SK-N-SH treated with all-trans-retinoic acid at 6 μM for 48 hours (cell line): Measurements from ENCODE around the gene ARFRP1.

Experiments used
- ATAC-seq: fragments of 200-7000 bp; cut with Tn5 transposase; 3 replicates; pipeline ENCODE4 v1.9.1; 2020; ENCODE audit warnings: mild to moderate bottlenecking, moderate library complexity
- ARNTL ChIP-seq: fragments of 450-650 bp; formaldehyde crosslinking; IDR thresholded peaks from 2 replicates; pipeline ENCODE4 v1.5.0; 2020; ENCODE audit warnings: low read depth, mild to moderate bottlenecking, moderate library complexity, borderline replicate concordance
- BACH2 ChIP-seq: fragments of 250-450 bp; sonication (Bioruptor Pico); IDR thresholded peaks from 2 replicates; pipeline ENCODE4 v1.9.0; 2021; ENCODE audit warnings: mild to moderate bottlenecking, borderline replicate concordance
- CSDC2 ChIP-seq: fragments of 250-450 bp; sonication (Bioruptor Pico); IDR thresholded peaks from 2 replicates; pipeline ENCODE4 v1.5.0; 2020; ENCODE audit warnings: mild to moderate bottlenecking, moderate library complexity
- ESRRG ChIP-seq: fragments of 250-450 bp; sonication (Bioruptor Pico); IDR thresholded peaks from 2 replicates; pipeline ENCODE4 v1.6.1; 2021; ENCODE audit warnings: mild to moderate bottlenecking
- GLIS3 ChIP-seq: fragments of 250-450 bp; sonication (Bioruptor Pico); IDR thresholded peaks from 2 replicates; pipeline ENCODE4 v1.5.0; 2020; ENCODE audit warnings: mild to moderate bottlenecking, moderate library complexity
- ISL1 ChIP-seq: fragments of 250-450 bp; sonication (Bioruptor Pico); IDR thresholded peaks from 2 replicates; pipeline ENCODE4 v2.1.2; 2022; ENCODE audit warnings: mild to moderate bottlenecking, moderate library complexity
- POU6F1 ChIP-seq: fragments of 250-450 bp; sonication (Bioruptor Pico); IDR thresholded peaks from 2 replicates; pipeline ENCODE4 v1.8.0; 2021; ENCODE audit warnings: low read depth, mild to moderate bottlenecking, moderate library complexity, borderline replicate concordance
- PPARA ChIP-seq: fragments of 250-450 bp; sonication (Bioruptor Pico); IDR thresholded peaks from 2 replicates; pipeline ENCODE4 v1.5.0; 2020; ENCODE audit warnings: mild to moderate bottlenecking, borderline replicate concordance
- RARB ChIP-seq: fragments of 250-450 bp; sonication (Bioruptor Pico); IDR thresholded peaks from 2 replicates; pipeline ENCODE4 v1.8.0; 2021; ENCODE audit warnings: mild to moderate bottlenecking, moderate library complexity
- SNAI2 ChIP-seq: fragments of 250-450 bp; sonication (Bioruptor Pico); IDR thresholded peaks from 2 replicates; pipeline ENCODE4 v1.5.0; 2020; ENCODE audit warnings: mild to moderate bottlenecking, moderate library complexity
- TCF4 ChIP-seq: fragments of 250-450 bp; sonication (Bioruptor Pico); IDR thresholded peaks from 2 replicates; pipeline ENCODE4 v1.8.0; 2021; ENCODE audit warnings: mild to moderate bottlenecking, moderate library complexity, borderline replicate concordance
- TOX ChIP-seq: fragments of 250-450 bp; sonication (Bioruptor Pico); IDR thresholded peaks from 2 replicates; pipeline ENCODE4 v1.8.0; 2021; ENCODE audit warnings: mild to moderate bottlenecking, moderate library complexity, borderline replicate concordance
- ZC3H10 ChIP-seq: fragments of 250-450 bp; sonication (Bioruptor Pico); IDR thresholded peaks from 2 replicates; pipeline ENCODE4 v1.5.1; 2021; ENCODE audit warnings: mild to moderate bottlenecking, moderate library complexity
- ZFP3 ChIP-seq: fragments of 250-450 bp; sonication (Bioruptor Pico); IDR thresholded peaks from 2 replicates; pipeline ENCODE4 v1.5.0; 2020; ENCODE audit warnings: mild to moderate bottlenecking, moderate library complexity
- ZFP30 ChIP-seq: fragments of 450-650 bp; formaldehyde crosslinking; IDR thresholded peaks from 2 replicates; pipeline ENCODE4 v1.5.0; 2022; ENCODE audit warnings: mild to moderate bottlenecking, moderate library complexity
- ZNF565 ChIP-seq: fragments of 450-650 bp; formaldehyde crosslinking; conservative IDR thresholded peaks from 2 replicates; pipeline ENCODE4 v1.5.0; 2020; ENCODE audit warnings: low read depth, mild to moderate bottlenecking, moderate library complexity
- ZNF70 ChIP-seq: fragments of 450-650 bp; formaldehyde crosslinking; IDR thresholded peaks from 2 replicates; pipeline ENCODE4 v1.5.0; 2020; ENCODE audit warnings: mild to moderate bottlenecking, moderate library complexity
- TF ChIP-seq, protein P1 (sequence below): fragments of 250-450 bp; sonication (Bioruptor Pico); IDR thresholded peaks from 2 replicates; pipeline ENCODE4 v1.8.0; 2020; ENCODE audit warnings: mild to moderate bottlenecking, moderate library complexity, borderline replicate concordance
- TF ChIP-seq, protein P2 (sequence below): fragments of 250-450 bp; sonication (Bioruptor Pico); IDR thresholded peaks from 2 replicates; pipeline ENCODE4 v1.5.0; 2020; ENCODE audit warnings: mild to moderate bottlenecking, moderate library complexity

ARFRP1 gene

GRCh38 chr20:63754008-63754407 is 46.2 kb upstream of the ARFRP1 start (continued):
- TF ChIP-seq, protein P1, sequence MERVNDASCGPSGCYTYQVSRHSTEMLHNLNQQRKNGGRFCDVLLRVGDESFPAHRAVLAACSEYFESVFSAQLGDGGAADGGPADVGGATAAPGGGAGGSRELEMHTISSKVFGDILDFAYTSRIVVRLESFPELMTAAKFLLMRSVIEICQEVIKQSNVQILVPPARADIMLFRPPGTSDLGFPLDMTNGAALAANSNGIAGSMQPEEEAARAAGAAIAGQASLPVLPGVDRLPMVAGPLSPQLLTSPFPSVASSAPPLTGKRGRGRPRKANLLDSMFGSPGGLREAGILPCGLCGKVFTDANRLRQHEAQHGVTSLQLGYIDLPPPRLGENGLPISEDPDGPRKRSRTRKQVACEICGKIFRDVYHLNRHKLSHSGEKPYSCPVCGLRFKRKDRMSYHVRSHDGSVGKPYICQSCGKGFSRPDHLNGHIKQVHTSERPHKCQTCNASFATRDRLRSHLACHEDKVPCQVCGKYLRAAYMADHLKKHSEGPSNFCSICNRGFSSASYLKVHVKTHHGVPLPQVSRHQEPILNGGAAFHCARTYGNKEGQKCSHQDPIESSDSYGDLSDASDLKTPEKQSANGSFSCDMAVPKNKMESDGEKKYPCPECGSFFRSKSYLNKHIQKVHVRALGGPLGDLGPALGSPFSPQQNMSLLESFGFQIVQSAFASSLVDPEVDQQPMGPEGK (CRISPR knock-in tag): no peak
- TF ChIP-seq ARNTL (CRISPR knock-in tag) (no peak), POU6F1 (CRISPR knock-in tag) (no peak), ZFP30 (CRISPR knock-in tag) (no peak), SNAI2 (no peak), TOX (CRISPR knock-in tag) (no peak), PPARA (CRISPR knock-in tag) (no peak)

DNA sequence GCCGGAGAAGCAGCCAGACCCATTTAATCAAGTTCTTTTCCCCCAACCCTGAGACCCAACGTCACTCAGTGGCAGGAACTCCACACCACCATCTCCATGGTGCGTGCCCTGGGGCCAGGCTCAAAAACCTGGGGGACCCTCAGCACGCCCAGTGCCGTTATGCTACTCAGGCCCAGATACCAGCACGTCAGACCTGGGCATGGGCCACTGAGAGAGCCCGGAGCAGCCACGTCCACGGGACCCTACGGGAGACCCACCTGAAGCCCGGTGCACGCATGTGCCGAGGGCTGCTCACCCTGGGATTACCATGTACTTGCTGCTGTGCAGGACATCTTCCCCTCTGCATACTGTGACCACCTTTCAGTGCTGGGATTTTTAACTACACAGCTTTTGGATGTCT is 45.6 kb upstream of the ARFRP1 start:
- TF ChIP-seq ZNF70 (CRISPR knock-in tag): no peak
- TF ChIP-seq, protein P2, sequence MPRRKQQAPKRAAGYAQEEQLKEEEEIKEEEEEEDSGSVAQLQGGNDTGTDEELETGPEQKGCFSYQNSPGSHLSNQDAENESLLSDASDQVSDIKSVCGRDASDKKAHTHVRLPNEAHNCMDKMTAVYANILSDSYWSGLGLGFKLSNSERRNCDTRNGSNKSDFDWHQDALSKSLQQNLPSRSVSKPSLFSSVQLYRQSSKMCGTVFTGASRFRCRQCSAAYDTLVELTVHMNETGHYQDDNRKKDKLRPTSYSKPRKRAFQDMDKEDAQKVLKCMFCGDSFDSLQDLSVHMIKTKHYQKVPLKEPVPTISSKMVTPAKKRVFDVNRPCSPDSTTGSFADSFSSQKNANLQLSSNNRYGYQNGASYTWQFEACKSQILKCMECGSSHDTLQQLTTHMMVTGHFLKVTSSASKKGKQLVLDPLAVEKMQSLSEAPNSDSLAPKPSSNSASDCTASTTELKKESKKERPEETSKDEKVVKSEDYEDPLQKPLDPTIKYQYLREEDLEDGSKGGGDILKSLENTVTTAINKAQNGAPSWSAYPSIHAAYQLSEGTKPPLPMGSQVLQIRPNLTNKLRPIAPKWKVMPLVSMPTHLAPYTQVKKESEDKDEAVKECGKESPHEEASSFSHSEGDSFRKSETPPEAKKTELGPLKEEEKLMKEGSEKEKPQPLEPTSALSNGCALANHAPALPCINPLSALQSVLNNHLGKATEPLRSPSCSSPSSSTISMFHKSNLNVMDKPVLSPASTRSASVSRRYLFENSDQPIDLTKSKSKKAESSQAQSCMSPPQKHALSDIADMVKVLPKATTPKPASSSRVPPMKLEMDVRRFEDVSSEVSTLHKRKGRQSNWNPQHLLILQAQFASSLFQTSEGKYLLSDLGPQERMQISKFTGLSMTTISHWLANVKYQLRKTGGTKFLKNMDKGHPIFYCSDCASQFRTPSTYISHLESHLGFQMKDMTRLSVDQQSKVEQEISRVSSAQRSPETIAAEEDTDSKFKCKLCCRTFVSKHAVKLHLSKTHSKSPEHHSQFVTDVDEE (CRISPR knock-in tag): no peak
- no peak for TF ChIP-seq POU6F1 (CRISPR knock-in tag)
- TF ChIP-seq ZFP3 (CRISPR knock-in tag): no peak
- TF ChIP-seq ISL1 (CRISPR knock-in tag): no peak
- TF ChIP-seq RARB (CRISPR knock-in tag): no peak
- no peak for TF ChIP-seq SNAI2
- no peak for TF ChIP-seq GLIS3 (CRISPR knock-in tag)
- TF ChIP-seq, all 23 proteins: peak for 0
- ATAC-seq: no peak

GRCh38 chr20:63752411-63753101 is 44.8 kb upstream of the ARFRP1 start:
- ATAC-seq: no peak
- no peak for TF ChIP-seq SNAI2
- no peak for TF ChIP-seq ZFP3 (CRISPR knock-in tag)
- TF ChIP-seq ZNF565 (CRISPR knock-in tag): no peak
- TF ChIP-seq CSDC2: no peak

DNA sequence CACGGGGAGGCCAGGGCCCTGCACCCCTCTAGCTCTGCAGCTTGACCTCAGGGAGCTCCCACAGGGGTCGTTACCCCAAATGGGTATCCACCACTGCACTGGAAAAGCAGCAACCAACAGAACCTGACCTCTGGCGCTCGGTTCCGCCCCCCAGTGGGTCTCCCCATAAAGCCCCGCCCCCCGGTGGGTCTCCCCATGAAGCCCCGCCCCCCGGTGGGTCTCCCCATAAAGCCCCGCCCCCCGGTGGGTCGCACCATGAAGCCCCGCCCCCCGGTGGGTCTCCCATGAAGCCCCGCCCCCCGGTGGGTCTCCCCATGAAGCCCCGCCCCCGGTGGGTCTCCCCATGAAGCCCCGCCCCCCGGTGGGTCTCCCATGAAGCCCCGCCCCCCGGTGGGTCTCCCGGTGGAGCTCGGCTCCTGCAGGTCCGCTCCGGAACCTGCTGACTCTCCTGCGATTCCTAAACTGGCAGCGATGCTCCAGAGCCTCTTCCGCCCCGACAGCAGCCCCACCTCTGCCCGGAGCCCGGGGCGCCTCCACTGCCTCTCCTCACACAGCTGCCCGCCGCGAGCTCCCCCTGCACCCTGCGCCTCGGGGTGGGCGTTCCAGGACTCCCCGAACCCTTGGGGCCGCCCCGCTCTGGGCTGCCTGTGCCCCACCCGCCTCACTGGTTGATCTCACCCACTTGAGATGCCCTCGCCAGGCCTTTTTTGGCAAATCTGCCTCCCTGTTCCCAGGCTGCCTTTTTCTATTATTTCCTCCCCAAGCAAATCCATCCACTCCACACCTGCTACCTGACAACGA is 43.9 kb upstream of the ARFRP1 start:
- no peak for ATAC-seq
- TF ChIP-seq ESRRG: no peak
- TF ChIP-seq, protein P2 (CRISPR knock-in tag): no peak
- no peak for TF ChIP-seq ARNTL (CRISPR knock-in tag)
- TF ChIP-seq BACH2 (CRISPR knock-in tag): no peak
- TF ChIP-seq ZNF565 (CRISPR knock-in tag): no peak
- TF ChIP-seq SNAI2: no peak
- TF ChIP-seq ZFP30 (CRISPR knock-in tag): no peak
- TF ChIP-seq POU6F1 (CRISPR knock-in tag): no peak
- no peak for TF ChIP-seq ZC3H10 (CRISPR knock-in tag)
- TF ChIP-seq GLIS3 (CRISPR knock-in tag): no peak
- TF ChIP-seq PPARA (CRISPR knock-in tag): no peak
- no peak for TF ChIP-seq ZNF70 (CRISPR knock-in tag)
- TF ChIP-seq RARB (CRISPR knock-in tag): no peak
- TF ChIP-seq TCF4: no peak
